ENCODE results near the gene ADAMTS2.

GRCh38 chr5:179089502-179089901 lies 255.8 kb downstream of the ADAMTS2 start:
- TF ChIP-seq CTCF (IDR thresholded peaks at IDR 0.05) = no peak
- TF ChIP-seq POLR2A (IDR thresholded peaks at IDR 0.05) = no peak
